Heart left ventricle (tissue), 16 donors: ENCODE measurements around the gene AURKAIP1. TPM values are rescaled to one million over a fixed set of nuclear protein-coding genes. Genes with fewer than 3 reads are reported as not detected.

ENCODE experiments used
- ATAC-seq, 4 donors: fragments of 200-7000 bp; cut with Tn5 transposase; one replicate each; pipeline ENCODE4 v1.9.1; 2020 to 2022; ENCODE audit warnings: moderate library complexity in 4 of 4, mild to moderate bottlenecking in 3 of 4, moderate number of reproducible peaks in 1 of 4
- DNase-seq, 5 donors: peaks; one replicate each; pipeline ENCODE4 v3.0.0-alpha.2; 2020
- H3K27ac ChIP-seq, 12 donors: fragments of 200-600 bp; sonication (generic) in 4 of 12; one replicate each; pipeline versions ENCODE4 v1.5.0 to v1.8.0; 2016 to 2022; ENCODE audit warnings: mild to moderate bottlenecking in 2 of 12
- H3K27me3 ChIP-seq, 9 donors: fragments of 200-600 bp; sonication (generic) in 2 of 9; one replicate each; pipeline versions ENCODE4 v1.5.1 to v1.8.0; 2016 to 2022; ENCODE audit warnings: mild to moderate bottlenecking in 3 of 9
- H3K36me3 ChIP-seq, 9 donors: fragments of 200-600 bp; sonication (generic) in 2 of 9; one replicate each; pipeline versions ENCODE4 v1.5.0 to v1.8.0; 2018 to 2022; ENCODE audit warnings: mild to moderate bottlenecking in 2 of 9
- H3K4me1 ChIP-seq, 12 donors: fragments of 200-600 bp; sonication (generic) in 4 of 12; one replicate each; pipeline versions ENCODE4 v1.5.0 to v1.8.0; 2016 to 2022; ENCODE audit warnings: mild to moderate bottlenecking in 3 of 12
- H3K4me3 ChIP-seq, 12 donors: fragments of 200-600 bp; sonication (generic) in 4 of 12; one replicate each; pipeline versions ENCODE4 v1.5.0 to v1.8.0; 2017 to 2022; ENCODE audit warnings: mild to moderate bottlenecking in 9 of 12, moderate library complexity in 4 of 12
- H3K9me3 ChIP-seq, 12 donors: fragments of 200-600 bp; sonication (generic) in 4 of 12; one replicate each; pipeline versions ENCODE4 v1.5.0 to v1.8.0; 2016 to 2022; ENCODE audit warnings: mild to moderate bottlenecking in 1 of 12
- POLR2A ChIP-seq, 2 donors: fragments of 450-650 bp; IDR thresholded peaks; one replicate each; pipeline ENCODE4 v1.6.1; 2017; ENCODE audit warnings: antibody characterized with exemption in 2 of 2, mild to moderate bottlenecking in 2 of 2, moderate library complexity in 2 of 2
- WGBS, 4 donors: extraction: QIAGEN DNeasy Blood & Tissue Kit in 2 of 4; methylation state at CpG; one replicate each; pipeline versions ENCODE4 v1.1.5 to v1.1.7; 2013 to 2018; 5-methylcytosine and 5-hydroxymethylcytosine counted together
- intact Hi-C, 10 donors: fragments of 100-400 bp; cut with DNase I; formaldehyde crosslinking; loops; one replicate each; pipeline versions ENCODE4 v1.11.1 to v1.14.2; 2022
- polyA plus RNA-seq, 2 donors: library from polyadenylated mRNA; stranded (reverse); fragments of 200-250 nt; gene quantifications; one replicate each; pipeline ENCODE4 v1.2.3, GENCODE V29; 2013
- total RNA-seq, 9 donors: library from RNA; depleted of rRNA in 2 of 9; stranded (reverse); fragments of >200 nt in 2 of 9; fragmentation: NEBNext Ultra II Directional in 3 of 9; extraction: Animal tissue kit (Norgen Biotek cat#: 25700) in 3 of 9; gene quantifications; one replicate each; pipeline versions ENCODE4 v1.1.0 to v1.2.4, GENCODE V29; 2016 to 2023
- TF ChIP-seq, protein P1 (sequence below), 12 donors: fragments of 200-600 bp; sonication (generic) in 4 of 12; IDR thresholded peaks; one replicate each; pipeline versions ENCODE4 v1.5.0 to v1.8.0; 2018 to 2022; ENCODE audit warnings: antibody characterized with exemption in 12 of 12, mild to moderate bottlenecking in 5 of 12
- donor health status: ischemic (EF 13 %, LVEDD 7.1; RV severe dilation, severe dysfunction).
- donor health status: healthy with polysubstance abuse.
- donor health status: DM: no; HTN: yes; CAD: no.
- donor health status: DM: no; HTN: no; CAD: no.
- donor health status: ischemic (EF 25% LVEDD 6.9; RV normal size, moderate dysfunction).
- donor health status: ischemic (EF 25% LVEDD 5.7; RV mildly dilated, moderate dysfunction).
- donor health status: healthy.
- donor health status: DM: yes; HTN: yes; CAD: no.
- donor health status: ischemic (EF 35%, LVEDD 5.7; RV mildly dilated, moderate dysfunction).
- donor health status: nonischemic (EF 11% LVEDD 7.7; RV severe dilation, severe dysfunction).
- donor health status: DM: yes; HTN: yes; CAD: no.
- donor health status: PGD.
- donor health status: ischemic (EF 29% LVEDD 5.4; RV normal size, mild dysfunction).
- donor health status: nonischemic (EF 23%, LVEDD 6.1; RV moderate dilation, normal function).

AURKAIP1 gene
- total and polyA plus RNA-seq, 11 donors = 157 to 465 (median 192) TPM

DNA sequence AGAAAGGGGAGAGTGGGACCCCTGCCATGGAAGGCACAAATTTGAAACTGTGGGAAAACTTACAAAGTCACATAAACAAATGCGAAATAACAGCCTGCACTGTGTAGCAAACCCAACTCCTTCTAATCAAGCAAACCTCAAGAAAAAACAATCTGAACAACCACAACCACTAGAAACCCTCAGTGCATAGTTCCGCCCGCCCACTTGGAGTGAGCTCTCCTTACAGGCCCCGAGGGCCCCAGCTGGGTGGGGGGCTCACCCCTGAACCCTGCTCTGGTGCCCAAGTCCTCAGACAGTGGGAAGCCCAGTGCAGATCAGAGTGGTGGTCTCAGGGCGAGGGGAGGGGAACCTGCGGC is 15.7 kb downstream of the AURKAIP1 start:
- Histone ChIP-seq H3K4me1 (peaks cover 0 to 43% (median 18%) of the 10 kb centered on the region in 12 donors), H3K27me3 (peaks cover 3 to 39% (median 14%) of the 10 kb centered on the region in 9 donors), H3K9me3 (no peaks in the 10 kb centered on the region), H3K27ac (peak overlapping the region; percentile 53 to 91 (median 80)), H3K36me3 (peaks cover 0 to 6% (median 0%) of the 10 kb centered on the region in 9 donors), H3K4me3 (peak overlapping the region in 6 of 12 donors; percentile 54 to 81 (median 62))
- peak in 4 of 5 donors; percentile 21 to 53 (median 32) for DNase-seq
- WGBS, 4 donors = 75 to 92% (median 77%) methylated on average over 5 to 6 of the region's 6 CpGs
- peak in 3 of 4 donors; percentile 17 to 49 (median 21) for ATAC-seq
- intact Hi-C loops = no loop called here
- TF ChIP-seq, protein P1, sequence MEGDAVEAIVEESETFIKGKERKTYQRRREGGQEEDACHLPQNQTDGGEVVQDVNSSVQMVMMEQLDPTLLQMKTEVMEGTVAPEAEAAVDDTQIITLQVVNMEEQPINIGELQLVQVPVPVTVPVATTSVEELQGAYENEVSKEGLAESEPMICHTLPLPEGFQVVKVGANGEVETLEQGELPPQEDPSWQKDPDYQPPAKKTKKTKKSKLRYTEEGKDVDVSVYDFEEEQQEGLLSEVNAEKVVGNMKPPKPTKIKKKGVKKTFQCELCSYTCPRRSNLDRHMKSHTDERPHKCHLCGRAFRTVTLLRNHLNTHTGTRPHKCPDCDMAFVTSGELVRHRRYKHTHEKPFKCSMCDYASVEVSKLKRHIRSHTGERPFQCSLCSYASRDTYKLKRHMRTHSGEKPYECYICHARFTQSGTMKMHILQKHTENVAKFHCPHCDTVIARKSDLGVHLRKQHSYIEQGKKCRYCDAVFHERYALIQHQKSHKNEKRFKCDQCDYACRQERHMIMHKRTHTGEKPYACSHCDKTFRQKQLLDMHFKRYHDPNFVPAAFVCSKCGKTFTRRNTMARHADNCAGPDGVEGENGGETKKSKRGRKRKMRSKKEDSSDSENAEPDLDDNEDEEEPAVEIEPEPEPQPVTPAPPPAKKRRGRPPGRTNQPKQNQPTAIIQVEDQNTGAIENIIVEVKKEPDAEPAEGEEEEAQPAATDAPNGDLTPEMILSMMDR (IDR thresholded peaks at IDR 0.05) = no peak
- TF ChIP-seq POLR2A (IDR thresholded peaks at IDR 0.05) = no peak

DNA sequence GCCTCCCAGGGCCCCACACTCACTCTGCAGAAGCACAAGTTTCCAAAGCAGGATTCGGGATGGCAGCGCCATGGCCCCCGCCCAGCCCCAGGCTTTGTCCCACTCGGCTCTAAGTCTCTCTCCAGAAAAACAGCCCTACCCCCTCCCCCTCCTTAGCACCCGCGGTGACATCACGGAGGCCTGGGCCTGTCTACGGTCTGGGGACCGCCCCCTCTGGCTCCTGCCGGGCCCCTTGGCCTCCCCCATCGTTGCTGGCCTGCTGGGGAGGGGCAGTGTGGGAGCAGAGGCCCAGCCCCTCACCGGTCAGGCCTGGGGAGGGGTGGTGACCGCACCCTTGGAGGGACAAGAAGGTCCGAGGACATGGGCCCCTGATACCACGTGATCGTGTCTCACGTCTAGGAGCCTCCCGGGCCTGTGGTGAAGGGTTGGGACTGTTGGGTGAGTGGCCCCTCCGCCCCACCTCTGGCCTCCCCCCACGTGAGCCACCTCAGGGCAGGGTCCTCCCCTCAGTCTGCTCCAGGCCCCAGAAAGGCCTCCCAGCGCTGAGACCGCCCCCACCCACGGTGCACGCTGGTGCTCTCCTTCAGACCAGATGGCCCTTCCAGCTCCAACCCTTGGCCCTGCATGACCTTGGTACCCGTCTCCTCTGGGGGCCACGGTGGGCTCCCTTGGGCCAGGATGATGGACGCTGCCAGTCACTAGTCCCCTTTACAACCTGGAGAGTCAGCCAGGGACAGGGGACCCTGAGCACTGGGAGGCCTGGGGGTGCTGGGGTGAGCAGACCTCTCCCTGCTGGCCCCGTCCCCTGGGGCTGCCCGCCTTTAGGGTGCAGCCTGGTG is 16.4 kb downstream of the AURKAIP1 start, which contains the start of gene MXRA8:
Gene MXRA8 (minus strand): TSS at position 123 of the 839 bp plus-strand sequence. CDS start 51 bp downstream, at position 72.
- H3K36me3 ChIP-seq = peaks cover 0 to 11% (median 0%) of the 10 kb centered on the region in 9 donors
- peaks cover 0 to 50% (median 23%) of the 10 kb centered on the region in 12 donors for H3K4me1 ChIP-seq
- ATAC-seq (peak; percentile 68 to 80 (median 68)), DNase-seq (peak; percentile 79 to 90 (median 83))
- H3K9me3 ChIP-seq = no peaks in the 10 kb centered on the region
- intact Hi-C loops = no loop called here
- H3K4me3 ChIP-seq = peak within 1 kb of the TSS; percentile 6 to 81 (median 54)
- TF ChIP-seq, protein P1 (IDR thresholded peaks at IDR 0.05) = no peak
- TF ChIP-seq POLR2A (IDR thresholded peaks at IDR 0.05) = peak in 1 of 2 donors; percentile 57
- peaks cover 4 to 45% (median 20%) of the 10 kb centered on the region in 9 donors for H3K27me3 ChIP-seq
- H3K27ac ChIP-seq = peak within 1 kb of the TSS; percentile 53 to 91 (median 80)
- 31 to 34% (median 33%) methylated on average over 20 to 29 of the region's 29 CpGs for WGBS, 4 donors

DNA sequence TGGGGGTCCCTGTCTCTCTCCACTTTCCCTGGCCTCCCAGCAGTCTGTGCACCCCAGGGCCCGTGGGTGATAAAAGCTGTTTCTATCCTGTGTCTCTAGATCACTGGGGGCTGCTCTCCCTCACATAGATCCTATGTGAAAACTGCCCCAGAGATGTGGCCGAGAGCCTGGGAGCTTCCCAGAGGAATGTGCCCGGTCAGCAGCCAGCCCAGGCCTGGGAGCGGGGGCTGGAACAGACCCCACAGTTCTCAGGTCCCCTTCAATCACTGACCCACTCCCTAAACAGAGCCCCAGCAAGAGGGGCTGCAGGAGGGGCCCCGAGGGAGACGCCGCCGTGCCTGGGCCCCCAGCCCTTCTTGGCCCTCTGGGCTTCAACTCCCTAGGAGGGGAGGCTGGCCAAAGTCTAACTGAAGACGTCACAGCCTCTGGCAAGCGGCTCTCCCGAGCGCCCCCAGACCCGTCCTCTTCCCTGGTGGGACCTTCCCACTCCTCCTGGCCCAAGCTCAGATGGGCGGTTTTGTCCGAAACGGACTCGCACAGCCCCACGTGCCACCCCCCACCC is 17.1 kb downstream of the AURKAIP1 start:
- Histone ChIP-seq H3K36me3 (peaks cover 0 to 17% (median 0%) of the 10 kb centered on the region in 9 donors), H3K4me3 (peak overlapping the region; percentile 6 to 81 (median 54)), H3K27ac (peak overlapping the region; percentile 38 to 91 (median 80)), H3K9me3 (no peaks in the 10 kb centered on the region), H3K4me1 (peaks cover 0 to 57% (median 30%) of the 10 kb centered on the region in 12 donors), H3K27me3 (peaks cover 4 to 52% (median 23%) of the 10 kb centered on the region in 9 donors)
- intact Hi-C loops = no loop called here
- DNase-seq = peak in 3 of 5 donors; percentile 15 to 36 (median 26)
- TF ChIP-seq, protein P1 (IDR thresholded peaks at IDR 0.05) = no peak
- no peak for TF ChIP-seq POLR2A (IDR thresholded peaks at IDR 0.05)
- WGBS, 4 donors = 15 to 20% (median 19%) methylated on average over 8 to 18 of the region's 18 CpGs
- no peak for ATAC-seq
